ENCODE data around the gene PRKCA. TPM values are rescaled to one million over a fixed set of nuclear protein-coding genes. Genes with fewer than 3 reads are reported as not detected.

Gene PRKCA
- total RNA-seq, 3 donors from 2014 or later: 5.1 to 10.5 (median 6.6) TPM

DNA sequence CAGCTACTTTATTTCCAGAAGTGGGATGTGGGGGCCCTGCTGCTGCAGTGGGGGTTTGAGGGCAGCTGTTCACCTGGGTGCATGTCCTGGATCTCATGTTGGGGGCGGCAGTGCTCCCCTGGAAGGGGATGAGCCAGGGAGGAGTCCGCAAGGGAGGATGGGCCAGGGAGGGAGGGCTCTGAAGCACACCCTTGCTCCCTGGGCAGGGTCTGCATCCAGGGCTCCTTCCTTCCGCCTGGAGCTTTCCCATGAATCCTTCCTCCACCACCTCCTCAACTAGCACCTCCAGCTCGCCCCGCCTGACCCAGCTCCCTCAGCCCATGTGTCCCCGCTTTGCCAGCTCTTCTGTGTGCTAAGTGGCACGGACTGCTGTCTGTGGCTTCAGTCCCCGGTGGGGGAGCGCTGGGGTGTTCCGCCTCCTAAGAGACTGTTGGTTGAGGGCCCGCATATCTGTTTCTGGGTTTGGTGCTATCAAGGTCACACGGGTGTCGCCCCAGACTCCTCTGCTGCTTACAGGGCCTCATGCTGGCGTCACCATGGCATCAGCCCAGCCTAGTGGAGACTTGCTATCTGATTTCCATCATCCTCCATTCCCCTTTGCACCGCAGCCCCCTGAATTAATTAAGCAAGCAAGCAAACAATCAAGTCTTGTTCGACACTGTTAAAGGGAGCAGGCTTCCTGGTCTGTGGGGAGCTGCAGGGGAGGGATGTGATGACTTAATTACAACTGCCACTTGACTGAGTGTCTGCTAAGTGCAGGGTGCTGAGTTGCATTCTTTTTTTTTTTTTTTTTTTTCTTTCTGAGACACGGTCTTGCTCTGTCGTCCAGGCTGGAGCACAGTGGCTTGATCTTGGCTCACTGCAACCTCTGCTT is 71.8 kb downstream of the PRKCA start:
- Histone ChIP-seq H3K4me3 (no peak overlapping the region), H3K27ac (no peak overlapping the region), H3K36me3 (no peaks in the 10 kb centered on the region), H3K4me1 (no peaks in the 10 kb centered on the region), H3K9me3 (no peaks in the 10 kb centered on the region), H3K27me3 (no peaks in the 10 kb centered on the region)
- no peak for DNase-seq (ENCODE audit: low spot score in 2 of 2)
- TF ChIP-seq POLR2AphosphoS5 (IDR thresholded peaks at IDR 0.05) (no peak), POLR2A (IDR thresholded peaks at IDR 0.05) (no peak)
- TF ChIP-seq, protein P1, sequence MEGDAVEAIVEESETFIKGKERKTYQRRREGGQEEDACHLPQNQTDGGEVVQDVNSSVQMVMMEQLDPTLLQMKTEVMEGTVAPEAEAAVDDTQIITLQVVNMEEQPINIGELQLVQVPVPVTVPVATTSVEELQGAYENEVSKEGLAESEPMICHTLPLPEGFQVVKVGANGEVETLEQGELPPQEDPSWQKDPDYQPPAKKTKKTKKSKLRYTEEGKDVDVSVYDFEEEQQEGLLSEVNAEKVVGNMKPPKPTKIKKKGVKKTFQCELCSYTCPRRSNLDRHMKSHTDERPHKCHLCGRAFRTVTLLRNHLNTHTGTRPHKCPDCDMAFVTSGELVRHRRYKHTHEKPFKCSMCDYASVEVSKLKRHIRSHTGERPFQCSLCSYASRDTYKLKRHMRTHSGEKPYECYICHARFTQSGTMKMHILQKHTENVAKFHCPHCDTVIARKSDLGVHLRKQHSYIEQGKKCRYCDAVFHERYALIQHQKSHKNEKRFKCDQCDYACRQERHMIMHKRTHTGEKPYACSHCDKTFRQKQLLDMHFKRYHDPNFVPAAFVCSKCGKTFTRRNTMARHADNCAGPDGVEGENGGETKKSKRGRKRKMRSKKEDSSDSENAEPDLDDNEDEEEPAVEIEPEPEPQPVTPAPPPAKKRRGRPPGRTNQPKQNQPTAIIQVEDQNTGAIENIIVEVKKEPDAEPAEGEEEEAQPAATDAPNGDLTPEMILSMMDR (IDR thresholded peaks at IDR 0.05): no peak
- intact Hi-C loops (cut with DNase I; ENCODE audit: low total_unique reads): no loop called here

DNA sequence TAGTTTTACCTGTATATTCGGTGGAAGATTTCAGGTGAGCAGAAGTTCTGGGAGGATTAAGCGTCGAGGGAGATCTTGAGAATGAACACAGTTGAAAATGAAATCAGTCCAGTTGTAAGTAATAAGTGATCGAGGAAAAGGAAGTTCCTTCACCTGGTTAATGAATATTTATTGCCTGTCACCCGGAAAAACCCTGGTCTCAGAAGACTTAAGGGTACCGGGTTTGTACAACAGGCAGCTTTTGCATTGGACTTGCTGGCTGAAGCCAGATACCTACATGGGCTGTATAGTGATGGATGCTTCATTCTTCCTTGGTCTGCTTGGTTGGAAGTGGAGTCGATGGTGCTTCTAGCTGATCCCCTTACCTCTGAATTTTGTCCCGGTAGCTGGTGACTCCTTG is 72.7 kb downstream of the PRKCA start:
- Histone ChIP-seq H3K9me3 (no peaks in the 10 kb centered on the region), H3K36me3 (no peaks in the 10 kb centered on the region), H3K27ac (no peak overlapping the region), H3K4me1 (no peaks in the 10 kb centered on the region), H3K4me3 (no peak overlapping the region), H3K27me3 (no peaks in the 10 kb centered on the region)
- TF ChIP-seq POLR2A (IDR thresholded peaks at IDR 0.05): no peak
- TF ChIP-seq, protein P1 (IDR thresholded peaks at IDR 0.05): no peak
- TF ChIP-seq POLR2AphosphoS5 (IDR thresholded peaks at IDR 0.05): no peak
- DNase-seq (ENCODE audit: low spot score in 2 of 2): no peak
- intact Hi-C loops (cut with DNase I; ENCODE audit: low total_unique reads): no loop called here

DNA sequence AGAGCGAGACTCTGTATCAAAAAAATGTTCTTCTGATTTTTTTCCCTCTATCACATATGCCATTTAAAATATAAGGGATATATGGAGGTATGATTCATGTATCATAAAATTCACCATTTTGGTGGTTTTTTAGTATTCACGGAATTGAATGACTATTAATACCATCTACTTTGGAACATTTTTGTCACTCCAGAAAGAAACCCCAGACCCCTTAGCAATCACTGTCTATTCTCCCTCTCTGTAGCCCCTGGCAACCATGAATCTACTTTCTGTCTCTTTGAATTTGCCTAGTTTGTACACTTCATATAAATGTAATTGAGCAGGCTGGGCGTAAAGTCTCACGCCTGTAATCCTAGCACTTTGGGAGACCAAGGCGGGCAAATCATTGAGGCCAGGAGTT is 75.9 kb downstream of the PRKCA start:
- H3K4me3 ChIP-seq: no peak overlapping the region
- H3K9me3 ChIP-seq: no peaks in the 10 kb centered on the region
- H3K36me3 ChIP-seq: no peaks in the 10 kb centered on the region
- no peak overlapping the region for H3K27ac ChIP-seq
- no peak for DNase-seq (ENCODE audit: low spot score in 2 of 2)
- H3K27me3 ChIP-seq: no peaks in the 10 kb centered on the region
- no peaks in the 10 kb centered on the region for H3K4me1 ChIP-seq
- intact Hi-C loops (cut with DNase I; ENCODE audit: low total_unique reads): no loop called here
- TF ChIP-seq POLR2AphosphoS5 (IDR thresholded peaks at IDR 0.05) (no peak), POLR2A (IDR thresholded peaks at IDR 0.05) (no peak)
- TF ChIP-seq, protein P1 (IDR thresholded peaks at IDR 0.05): no peak

DNA sequence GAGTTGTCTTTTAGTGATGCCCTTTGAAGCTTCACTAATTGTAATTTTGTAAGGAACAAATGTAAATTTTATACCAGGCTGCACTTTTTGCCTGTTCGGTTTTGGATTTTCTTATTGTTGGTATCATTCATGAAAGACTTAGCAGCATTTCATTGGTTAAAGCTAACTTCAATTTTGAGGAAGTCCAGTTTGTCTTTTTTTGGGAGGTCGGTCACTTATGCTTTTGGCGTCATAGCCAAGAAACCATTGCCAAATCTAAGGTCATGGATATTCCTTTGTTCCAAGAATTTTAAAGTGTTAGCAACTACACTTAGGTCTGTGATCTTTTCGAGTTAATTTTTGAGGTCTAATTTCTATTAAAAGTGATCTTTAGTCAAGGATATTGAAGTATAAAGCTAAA is 77.1 kb downstream of the PRKCA start:
- DNase-seq (ENCODE audit: low spot score in 2 of 2): no peak
- Histone ChIP-seq H3K9me3 (no peaks in the 10 kb centered on the region), H3K36me3 (no peaks in the 10 kb centered on the region), H3K4me3 (no peak overlapping the region), H3K4me1 (no peaks in the 10 kb centered on the region), H3K27ac (no peak overlapping the region), H3K27me3 (no peaks in the 10 kb centered on the region)
- intact Hi-C loops (cut with DNase I; ENCODE audit: low total_unique reads): no loop called here
- TF ChIP-seq, protein P1 (IDR thresholded peaks at IDR 0.05): no peak
- TF ChIP-seq POLR2AphosphoS5 (IDR thresholded peaks at IDR 0.05) (no peak), POLR2A (IDR thresholded peaks at IDR 0.05) (no peak)

DNA sequence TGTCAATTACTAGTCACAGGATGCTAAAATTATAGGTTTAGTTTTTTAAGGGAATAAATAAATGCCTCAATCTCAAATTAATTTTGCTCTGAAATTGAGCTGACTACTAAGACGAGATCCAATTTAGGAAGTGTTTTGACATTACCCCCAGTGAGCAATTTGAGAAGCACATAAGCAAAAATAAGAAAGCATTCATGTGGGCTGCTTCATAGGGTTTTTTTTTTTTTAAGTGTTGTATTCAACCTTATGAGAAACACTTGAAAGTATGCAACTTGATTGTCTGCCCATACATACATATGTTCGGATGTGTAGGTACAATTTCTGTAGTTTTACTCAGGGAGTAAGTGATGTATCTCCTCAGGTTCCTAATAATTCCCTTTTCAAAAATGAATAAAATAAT is 77.6 kb downstream of the PRKCA start:
- Histone ChIP-seq H3K27ac (no peak overlapping the region), H3K36me3 (no peaks in the 10 kb centered on the region), H3K4me1 (no peaks in the 10 kb centered on the region), H3K27me3 (no peaks in the 10 kb centered on the region), H3K9me3 (no peaks in the 10 kb centered on the region), H3K4me3 (no peak overlapping the region)
- intact Hi-C loops (cut with DNase I; ENCODE audit: low total_unique reads): no loop called here
- no peak for DNase-seq (ENCODE audit: low spot score in 2 of 2)
- TF ChIP-seq POLR2AphosphoS5 (IDR thresholded peaks at IDR 0.05): no peak
- no peak for TF ChIP-seq POLR2A (IDR thresholded peaks at IDR 0.05)
- TF ChIP-seq, protein P1 (IDR thresholded peaks at IDR 0.05): no peak
